CD4-positive, alpha-beta T cell treated with Interleukin-4 for 4 hours (primary cell): Measurements from ENCODE around the gene CDHR3.

Experiments
- DNase-seq: peaks from one replicate; pipeline ENCODE4 v3.0.0-alpha.2; 2020

The CDHR3 gene

GRCh38 chr7:106054156-106054910 is 91.3 kb downstream of the CDHR3 start:
- DNase-seq = no peak

- no peak for DNase-seq
These were observed 92.0 kb downstream of the CDHR3 start for GRCh38 chr7:106054971-106055532.

- DNase-seq = peak; percentile 64
These were observed 93.6 kb downstream of the CDHR3 start for GRCh38 chr7:106056513-106057203.

GRCh38 chr7:106057204-106057961 is 94.3 kb downstream of the CDHR3 start:
- no peak for DNase-seq

- no peak for DNase-seq
These were observed 95.2 kb downstream of the CDHR3 start for GRCh38 chr7:106057962-106058927.

- DNase-seq = no peak
These were observed 95.9 kb downstream of the CDHR3 start for GRCh38 chr7:106058928-106059324.

- no peak for DNase-seq
These were observed 96.5 kb downstream of the CDHR3 start for GRCh38 chr7:106059556-106059955.

- no peak for DNase-seq
These were observed 97.4 kb downstream of the CDHR3 start for GRCh38 chr7:106060394-106060920.

GRCh38 chr7:106061301-106061979 is 98.4 kb downstream of the CDHR3 start:
- DNase-seq = no peak

- no peak for DNase-seq
These were observed 98.9 kb downstream of the CDHR3 start for GRCh38 chr7:106062006-106062405.

- no peak for DNase-seq
These were observed 99.5 kb downstream of the CDHR3 start for GRCh38 chr7:106062521-106062931.

GRCh38 chr7:106063024-106063423 is 100.0 kb downstream of the CDHR3 start:
- DNase-seq = no peak

GRCh38 chr7:106063692-106064091 is 100.6 kb downstream of the CDHR3 start:
- no peak for DNase-seq

GRCh38 chr7:106064316-106064715 is 101.3 kb downstream of the CDHR3 start:
- no peak for DNase-seq

- DNase-seq = no peak
These were observed 101.9 kb downstream of the CDHR3 start for GRCh38 chr7:106064771-106065574.

GRCh38 chr7:106065575-106066500 is 102.8 kb downstream of the CDHR3 start:
- DNase-seq = no peak

GRCh38 chr7:106067678-106068077 is 104.6 kb downstream of the CDHR3 start:
- no peak for DNase-seq

- no peak for DNase-seq
These were observed 105.5 kb downstream of the CDHR3 start for GRCh38 chr7:106068538-106068961.

GRCh38 chr7:106068986-106069385 is 105.9 kb downstream of the CDHR3 start:
- DNase-seq = no peak
